Psoas muscle (tissue), 8 donors: ENCODE measurements around the gene SCNN1G. TPM values are rescaled to one million over a fixed set of nuclear protein-coding genes. Genes with fewer than 3 reads are reported as not detected.
"Not testable (repeated sequence)": the region's sequence is repeated elsewhere in the genome, so short reads cannot be mapped to it uniquely, and the experiment has no call there.

Experiments used
- ATAC-seq, 4 donors: fragments of 200-7000 bp; cut with Tn5 transposase; one replicate each; pipeline ENCODE4 v1.9.1; 2020; ENCODE audit warnings: moderate library complexity in 3 of 4, mild to moderate bottlenecking in 2 of 4
- DNase-seq, 2 donors: peaks; one replicate each; pipeline ENCODE4 v3.0.0-alpha.2; 2020
- H3K27ac ChIP-seq: fragments of 200-600 bp; one replicate; pipeline ENCODE4 v1.8.0; 2022
- H3K27me3 ChIP-seq, 3 donors: fragments of 200-600 bp in 1 of 3; one replicate each; pipeline versions ENCODE4 v1.6.1 to v1.8.0; 2013 to 2022; ENCODE audit warnings: low read length in 2 of 3, mild to moderate bottlenecking in 2 of 3, moderate library complexity in 1 of 3; ENCODE audit not compliant: insufficient read depth in 3 of 3
- H3K36me3 ChIP-seq, 2 donors: fragments of 200-600 bp in 1 of 2; one replicate each; pipeline versions ENCODE4 v1.6.1 to v1.8.0; 2013 to 2022; ENCODE audit warnings: low read depth in 1 of 2, mild to moderate bottlenecking in 1 of 2, moderate library complexity in 1 of 2; ENCODE audit not compliant: insufficient read depth in 1 of 2
- H3K4me1 ChIP-seq: fragments of 200-600 bp; one replicate; pipeline ENCODE4 v1.8.0; 2022
- H3K4me3 ChIP-seq: fragments of 200-600 bp; one replicate; pipeline ENCODE4 v1.8.0; 2022; ENCODE audit warnings: mild to moderate bottlenecking
- H3K9me3 ChIP-seq: fragments of 200-600 bp; one replicate; pipeline ENCODE4 v1.8.0; 2022
- whole genome bisulfite sequencing, 3 donors: extraction: QIAGEN DNeasy Blood & Tissue Kit; methylation state at CpG; one replicate each; pipeline versions ENCODE4 v1.1.6 to v1.1.7; 2013; 5-methylcytosine and 5-hydroxymethylcytosine counted together
- intact Hi-C, 2 donors: fragments of 100-400 bp; cut with DNase I; formaldehyde crosslinking; loops; one replicate each; pipeline versions ENCODE4 v1.11.0 to v1.14.2; 2022
- polyA plus RNA-seq, 3 donors: library from polyadenylated mRNA; stranded (reverse); fragments of 200-250 nt; gene quantifications; one replicate each; pipeline ENCODE4 v1.2.3, GENCODE V29; 2013
- total RNA-seq, 4 donors: library from RNA; stranded (reverse); fragmentation: NEBNext Ultra II Directional in 2 of 4; extraction: Animal tissue kit (Norgen Biotek cat#: 25700) in 2 of 4; gene quantifications; one replicate each; pipeline versions ENCODE4 v1.2.1 to v1.2.4, GENCODE V29; 2021 to 2023
- TF ChIP-seq, protein P1 (sequence below): fragments of 200-600 bp; IDR thresholded peaks from one replicate; pipeline ENCODE4 v1.8.0; 2022; ENCODE audit warnings: antibody characterized with exemption
- donor health status: healthy with polysubstance abuse.
- donor health status: DM: no; HTN: no; CAD: no; lungs with moderate emphysema.
- donor health status: Bipolar disorder and iron deficiency.
- donor health status: healthy.
- donor health status: DM: yes; HTN: yes; CAD: no.
- donor health status: DM: no; HTN: no; CAD: no.
- donor health status: DM: no; HTN: no; CAD: no.
- donor health status: DM: yes; HTN: yes; CAD: no.

Gene SCNN1G
- total and polyA plus RNA-seq, 7 donors = 0.01 to 0.08 TPM; not detected in 5

DNA sequence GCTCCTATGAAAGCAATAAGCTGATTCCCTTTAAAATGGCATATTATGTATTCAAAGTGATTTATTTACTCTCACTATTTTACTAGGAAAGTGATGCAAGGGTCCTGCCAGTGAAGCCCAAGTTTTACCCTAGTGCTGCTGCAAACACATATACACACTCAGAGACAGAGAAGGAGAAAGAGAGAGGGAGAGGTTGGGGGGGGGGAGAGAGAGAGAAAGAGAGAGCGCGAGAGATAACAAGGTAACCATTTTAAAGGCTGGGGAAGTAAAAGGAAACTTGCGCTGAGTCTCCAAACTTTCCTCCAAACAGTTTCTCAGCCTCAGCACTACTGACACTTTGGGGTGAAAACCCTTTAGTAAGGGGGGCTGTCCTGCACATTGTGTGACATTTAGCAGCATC, 39.2 kb upstream of the SCNN1G start:
- DNase-seq (no peak), ATAC-seq (no peak)
- Histone ChIP-seq H3K4me3 (no peak overlapping the region), H3K36me3 (no peaks in the 10 kb centered on the region), H3K4me1 (peaks cover 53% of the 10 kb centered on the region), H3K27ac (no peak overlapping the region), H3K9me3 (peaks cover 2% of the 10 kb centered on the region), H3K27me3 (no peaks in the 10 kb centered on the region)
- intact Hi-C loops = no loop called here
- TF ChIP-seq, protein P1, sequence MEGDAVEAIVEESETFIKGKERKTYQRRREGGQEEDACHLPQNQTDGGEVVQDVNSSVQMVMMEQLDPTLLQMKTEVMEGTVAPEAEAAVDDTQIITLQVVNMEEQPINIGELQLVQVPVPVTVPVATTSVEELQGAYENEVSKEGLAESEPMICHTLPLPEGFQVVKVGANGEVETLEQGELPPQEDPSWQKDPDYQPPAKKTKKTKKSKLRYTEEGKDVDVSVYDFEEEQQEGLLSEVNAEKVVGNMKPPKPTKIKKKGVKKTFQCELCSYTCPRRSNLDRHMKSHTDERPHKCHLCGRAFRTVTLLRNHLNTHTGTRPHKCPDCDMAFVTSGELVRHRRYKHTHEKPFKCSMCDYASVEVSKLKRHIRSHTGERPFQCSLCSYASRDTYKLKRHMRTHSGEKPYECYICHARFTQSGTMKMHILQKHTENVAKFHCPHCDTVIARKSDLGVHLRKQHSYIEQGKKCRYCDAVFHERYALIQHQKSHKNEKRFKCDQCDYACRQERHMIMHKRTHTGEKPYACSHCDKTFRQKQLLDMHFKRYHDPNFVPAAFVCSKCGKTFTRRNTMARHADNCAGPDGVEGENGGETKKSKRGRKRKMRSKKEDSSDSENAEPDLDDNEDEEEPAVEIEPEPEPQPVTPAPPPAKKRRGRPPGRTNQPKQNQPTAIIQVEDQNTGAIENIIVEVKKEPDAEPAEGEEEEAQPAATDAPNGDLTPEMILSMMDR = no peak
- 89 to 96% (median 94%) methylated on average over 3 of the region's 3 CpGs for WGBS, 3 donors

DNA sequence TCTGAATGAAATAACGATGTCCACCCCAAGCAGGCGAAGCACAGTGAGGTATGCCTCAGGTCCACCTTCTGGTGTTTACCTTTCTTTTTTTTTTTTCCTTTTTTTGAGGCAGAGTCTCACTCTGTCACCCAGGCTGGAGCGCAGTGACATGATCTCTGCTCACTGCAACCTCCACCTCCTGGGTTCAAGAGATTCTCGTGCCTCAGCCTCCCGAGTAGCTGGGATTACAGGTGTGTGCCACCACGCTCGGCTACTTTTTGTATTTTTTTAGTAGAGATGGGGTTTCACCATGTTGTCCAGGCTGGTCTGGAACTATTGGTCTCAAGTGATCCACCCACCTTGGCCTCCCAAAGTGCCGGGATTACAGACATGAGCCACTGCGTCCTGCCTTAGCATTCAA, 38.2 kb upstream of the SCNN1G start:
- H3K4me1 ChIP-seq = peaks cover 53% of the 10 kb centered on the region
- H3K9me3 ChIP-seq, H3K27ac ChIP-seq, intact Hi-C loops, H3K27me3 ChIP-seq, H3K4me3 ChIP-seq, ATAC-seq, DNase-seq, H3K36me3 ChIP-seq: not testable (repeated sequence)
- 97 to 99% (median 98%) methylated on average over 9 of the region's 9 CpGs for WGBS, 3 donors

DNA sequence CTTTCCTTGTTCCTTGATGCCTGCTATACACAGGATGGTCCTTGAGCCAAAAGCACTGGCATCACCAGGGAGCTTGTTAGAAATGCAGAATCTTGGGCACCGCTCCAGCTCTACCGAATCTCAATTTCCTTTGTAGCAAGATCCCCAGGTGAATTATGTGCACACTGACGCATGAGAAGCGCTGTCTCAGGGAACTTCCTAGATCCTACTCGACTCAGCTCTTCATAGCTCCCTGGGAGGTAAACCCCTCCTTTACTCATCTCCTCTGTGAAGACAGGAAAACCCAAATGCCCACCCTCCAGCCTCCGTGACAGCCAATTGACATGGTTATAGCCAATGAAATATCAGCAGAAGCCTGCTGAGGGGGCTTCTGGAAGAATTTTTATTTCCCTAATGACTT, 37.4 kb upstream of the SCNN1G start:
- intact Hi-C loops = loop anchor here in 1 of 2 donors (5.0 kb wide), 1 partner anchor 63 kb away; no protein-coding TSS in a partner anchor

DNA sequence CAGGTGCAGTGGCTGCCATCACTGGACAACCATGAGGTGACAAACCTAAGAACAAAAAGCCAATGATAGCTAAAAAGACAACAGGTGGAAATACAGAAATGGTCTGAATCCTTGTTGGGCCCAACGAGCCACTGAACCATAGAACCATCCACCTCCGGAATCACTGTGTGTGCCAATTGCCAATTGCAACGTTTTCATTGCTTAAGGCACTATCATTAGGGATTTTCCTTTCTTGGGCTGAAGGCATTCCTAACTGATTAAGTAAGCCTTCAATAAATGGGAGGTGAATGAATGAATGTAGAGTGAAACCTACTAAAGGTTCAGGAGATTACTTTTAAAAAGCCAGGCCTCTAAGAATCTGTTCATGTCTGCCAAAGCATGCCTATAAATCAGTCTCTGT, 36.9 kb upstream of the SCNN1G start:
- no peaks in the 10 kb centered on the region for H3K36me3 ChIP-seq
- TF ChIP-seq, protein P1 = no peak
- no peaks in the 10 kb centered on the region for H3K9me3 ChIP-seq
- H3K4me3 ChIP-seq = no peak overlapping the region
- intact Hi-C loops = loop anchor here in 1 of 2 donors (5.0 kb wide), 1 partner anchor 63 kb away; no protein-coding TSS in a partner anchor
- 28 to 38% (median 33%) methylated on average over 3 of the region's 3 CpGs for WGBS, 3 donors
- H3K4me1 ChIP-seq = peaks cover 50% of the 10 kb centered on the region
- no peak for DNase-seq
- ATAC-seq = no peak
- no peaks in the 10 kb centered on the region for H3K27me3 ChIP-seq
- peak overlapping the region; percentile 31 for H3K27ac ChIP-seq

More for the DNA sequence above, 37.4 kb upstream of the SCNN1G start:
- ATAC-seq = no peak
- Histone ChIP-seq H3K4me3 (no peak overlapping the region), H3K4me1 (peaks cover 50% of the 10 kb centered on the region), H3K27ac (peak overlapping the region; percentile 31), H3K9me3 (no peaks in the 10 kb centered on the region), H3K27me3 (no peaks in the 10 kb centered on the region), H3K36me3 (no peaks in the 10 kb centered on the region)
- 61 to 65% (median 64%) methylated on average over 6 of the region's 6 CpGs for WGBS, 3 donors
- DNase-seq = no peak
- TF ChIP-seq, protein P1 = no peak

DNA sequence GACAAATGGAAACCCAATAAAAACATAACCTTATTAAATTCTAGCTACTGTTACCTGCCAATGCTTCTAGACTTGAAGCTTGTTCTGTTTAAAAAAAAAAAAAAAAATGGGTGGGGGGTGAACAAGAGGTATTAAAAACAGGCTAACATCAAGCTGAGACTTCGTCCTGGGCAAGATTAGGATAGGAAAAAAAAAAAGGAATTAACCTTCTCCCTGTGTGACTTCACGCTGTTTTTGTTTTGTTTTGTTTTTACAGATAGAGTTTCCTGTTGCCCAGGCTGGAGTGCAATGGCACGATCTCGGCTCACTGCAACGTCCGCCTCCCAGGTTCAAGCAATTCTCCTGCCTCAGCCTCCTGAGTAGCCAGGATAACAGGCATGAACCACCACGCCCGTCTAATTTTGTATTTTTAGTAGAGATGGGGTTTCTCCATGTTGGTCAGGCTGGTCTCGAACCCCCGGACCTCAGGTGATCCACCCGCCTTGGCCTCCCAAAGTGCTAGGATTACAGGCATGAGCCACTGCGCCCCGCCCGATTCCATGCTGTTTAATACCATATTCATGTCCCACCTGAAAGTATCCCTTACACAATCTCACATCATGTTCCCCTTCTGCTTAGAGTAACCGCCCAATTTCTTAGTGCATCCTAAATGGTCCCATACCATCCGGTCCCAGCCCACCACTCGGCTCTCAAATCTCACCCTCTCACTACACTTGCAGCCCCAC, 35.5 kb upstream of the SCNN1G start:
- no peak for DNase-seq
- Histone ChIP-seq H3K27ac (no peak overlapping the region), H3K36me3 (no peaks in the 10 kb centered on the region), H3K27me3 (no peaks in the 10 kb centered on the region), H3K9me3 (no peaks in the 10 kb centered on the region), H3K4me3 (peak overlapping the region; percentile 17), H3K4me1 (peaks cover 46% of the 10 kb centered on the region)
- 65 to 72% (median 67%) methylated on average over 17 of the region's 17 CpGs for WGBS, 3 donors
- TF ChIP-seq, protein P1 = no peak
- intact Hi-C loops = loop anchor here in 1 of 2 donors (5.0 kb wide), 1 partner anchor 65 kb away; no protein-coding TSS in a partner anchor
- ATAC-seq = no peak
